ENCODE data around the gene QPCT. TPM values are rescaled to one million over a fixed set of nuclear protein-coding genes. Genes with fewer than 3 reads are reported as not detected.

The QPCT gene
- total RNA-seq, 3 donors from 2014 or later (not counting 1 experiment from before 2014, with no cell fraction given): 0.38 to 2.1 (median 2.1) TPM

- Mint-ChIP-seq H3K4me1 (peaks cover 4 to 7% of the 10 kb centered on the region in 2 donors), H3K36me3 (no peaks in the 10 kb centered on the region), H3K27ac (no peak overlapping the region), H3K27me3 (ENCODE audit: low read depth in 2 of 2) (peaks cover 22 to 43% of the 10 kb centered on the region in 2 donors), H3K9me3 (no peaks in the 10 kb centered on the region), H3K4me3 (no peak overlapping the region)
- H3K36me3 ChIP-seq (ENCODE audit: control insufficient read depth, insufficient read depth, low read length): no peaks in the 10 kb centered on the region
- no peaks in the 10 kb centered on the region for H3K9me3 ChIP-seq (ENCODE audit: control insufficient read depth, insufficient read depth, low read length)
- intact Hi-C loops (cut with micrococcal nuclease): no loop called here
- ATAC-seq (no peak), DNase-seq (no peak)
- H3K4me3 ChIP-seq (ENCODE audit: low read length): no peak overlapping the region
- 34% methylated on average over 3 of the region's 3 CpGs for WGBS (ENCODE audit: insufficient coverage)
- peaks cover 4% of the 10 kb centered on the region for H3K27me3 ChIP-seq (ENCODE audit: control insufficient read depth, insufficient read depth, low read length)
- TF ChIP-seq, protein P1, sequence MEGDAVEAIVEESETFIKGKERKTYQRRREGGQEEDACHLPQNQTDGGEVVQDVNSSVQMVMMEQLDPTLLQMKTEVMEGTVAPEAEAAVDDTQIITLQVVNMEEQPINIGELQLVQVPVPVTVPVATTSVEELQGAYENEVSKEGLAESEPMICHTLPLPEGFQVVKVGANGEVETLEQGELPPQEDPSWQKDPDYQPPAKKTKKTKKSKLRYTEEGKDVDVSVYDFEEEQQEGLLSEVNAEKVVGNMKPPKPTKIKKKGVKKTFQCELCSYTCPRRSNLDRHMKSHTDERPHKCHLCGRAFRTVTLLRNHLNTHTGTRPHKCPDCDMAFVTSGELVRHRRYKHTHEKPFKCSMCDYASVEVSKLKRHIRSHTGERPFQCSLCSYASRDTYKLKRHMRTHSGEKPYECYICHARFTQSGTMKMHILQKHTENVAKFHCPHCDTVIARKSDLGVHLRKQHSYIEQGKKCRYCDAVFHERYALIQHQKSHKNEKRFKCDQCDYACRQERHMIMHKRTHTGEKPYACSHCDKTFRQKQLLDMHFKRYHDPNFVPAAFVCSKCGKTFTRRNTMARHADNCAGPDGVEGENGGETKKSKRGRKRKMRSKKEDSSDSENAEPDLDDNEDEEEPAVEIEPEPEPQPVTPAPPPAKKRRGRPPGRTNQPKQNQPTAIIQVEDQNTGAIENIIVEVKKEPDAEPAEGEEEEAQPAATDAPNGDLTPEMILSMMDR (IDR thresholded peaks at IDR 0.05): no peak
- no peak overlapping the region for H3K27ac ChIP-seq (ENCODE audit: low read length)
- peaks cover 16% of the 10 kb centered on the region for H3K4me1 ChIP-seq (ENCODE audit: control insufficient read depth, insufficient read depth, low read length)
Observed at GRCh38 chr2:37349231-37349860, 4.9 kb downstream of the QPCT start.

DNA sequence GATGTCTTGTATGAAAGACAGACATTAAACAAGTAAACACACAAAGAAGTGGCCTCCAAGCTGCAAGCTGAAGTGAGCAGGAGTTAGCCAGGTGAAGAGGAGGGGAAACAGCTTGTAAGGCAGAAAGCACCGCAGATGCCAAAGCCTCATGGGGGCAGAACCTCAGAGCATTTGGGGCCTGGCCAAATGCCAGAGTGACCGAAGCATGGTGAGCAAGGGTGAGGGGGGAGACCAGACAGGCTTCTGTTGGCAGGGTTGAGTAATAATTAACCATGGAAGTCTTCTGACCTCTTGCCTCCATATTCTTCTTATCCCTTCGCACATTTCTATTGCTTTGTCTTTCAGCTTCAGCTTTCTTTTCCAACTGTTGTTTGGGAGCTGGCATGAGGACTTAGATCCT is 5.6 kb downstream of the QPCT start:
- DNase-seq (no peak), ATAC-seq (no peak)
- Histone ChIP-seq H3K27ac (ENCODE audit: low read length) (no peak overlapping the region), H3K27me3 (ENCODE audit: control insufficient read depth, insufficient read depth, low read length) (peaks cover 2% of the 10 kb centered on the region), H3K36me3 (ENCODE audit: control insufficient read depth, insufficient read depth, low read length) (no peaks in the 10 kb centered on the region), H3K4me3 (ENCODE audit: low read length) (no peak overlapping the region), H3K4me1 (ENCODE audit: control insufficient read depth, insufficient read depth, low read length) (peaks cover 9% of the 10 kb centered on the region), H3K9me3 (ENCODE audit: control insufficient read depth, insufficient read depth, low read length) (no peaks in the 10 kb centered on the region)
- Mint-ChIP-seq H3K27ac (no peak overlapping the region), H3K9me3 (no peaks in the 10 kb centered on the region), H3K4me1 (peaks cover 0 to 3% of the 10 kb centered on the region in 2 donors), H3K36me3 (no peaks in the 10 kb centered on the region), H3K4me3 (no peak overlapping the region), H3K27me3 (ENCODE audit: low read depth in 2 of 2) (peaks cover 24 to 43% of the 10 kb centered on the region in 2 donors)
- intact Hi-C loops (cut with micrococcal nuclease): no loop called here
- TF ChIP-seq, protein P1 (IDR thresholded peaks at IDR 0.05): no peak
- WGBS (ENCODE audit: insufficient coverage): 49% methylated on average over 3 of the region's 3 CpGs

DNA sequence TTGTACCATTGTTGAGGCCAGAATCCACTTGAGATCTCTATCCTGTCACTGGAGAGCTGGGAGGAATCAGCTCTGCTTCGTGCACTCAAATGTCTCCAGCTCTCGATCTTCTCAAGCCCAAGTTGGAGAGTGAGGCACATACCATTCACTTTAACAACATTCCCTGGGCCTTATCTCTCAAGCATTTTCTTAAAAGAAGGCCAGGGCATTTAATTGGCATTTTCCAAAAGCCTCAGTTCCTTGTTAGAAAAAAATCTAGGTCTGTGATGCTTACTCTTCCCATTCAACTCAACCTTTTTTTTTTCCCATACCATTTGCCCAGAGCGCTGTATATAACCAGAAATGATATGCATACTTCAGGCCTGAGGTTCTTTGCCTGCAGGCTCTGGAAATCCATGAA is 10.1 kb downstream of the QPCT start:
- intact Hi-C loops (cut with micrococcal nuclease): no loop called here
- Mint-ChIP-seq H3K4me3 (no peak overlapping the region), H3K36me3 (no peaks in the 10 kb centered on the region), H3K27ac (no peak overlapping the region), H3K4me1 (peaks cover 0 to 3% of the 10 kb centered on the region in 2 donors), H3K9me3 (no peaks in the 10 kb centered on the region), H3K27me3 (ENCODE audit: low read depth in 2 of 2) (peaks cover 24 to 53% of the 10 kb centered on the region in 2 donors)
- Histone ChIP-seq H3K27ac (ENCODE audit: low read length) (no peak overlapping the region), H3K4me1 (ENCODE audit: control insufficient read depth, insufficient read depth, low read length) (peaks cover 5% of the 10 kb centered on the region), H3K27me3 (ENCODE audit: control insufficient read depth, insufficient read depth, low read length) (peaks cover 6% of the 10 kb centered on the region), H3K36me3 (ENCODE audit: control insufficient read depth, insufficient read depth, low read length) (no peaks in the 10 kb centered on the region), H3K9me3 (ENCODE audit: control insufficient read depth, insufficient read depth, low read length) (no peaks in the 10 kb centered on the region), H3K4me3 (ENCODE audit: low read length) (no peak overlapping the region)
- no peak for ATAC-seq
- WGBS (ENCODE audit: insufficient coverage): 94% methylated on average over 3 of the region's 3 CpGs
- TF ChIP-seq, protein P1 (IDR thresholded peaks at IDR 0.05): no peak
- no peak for DNase-seq

DNA sequence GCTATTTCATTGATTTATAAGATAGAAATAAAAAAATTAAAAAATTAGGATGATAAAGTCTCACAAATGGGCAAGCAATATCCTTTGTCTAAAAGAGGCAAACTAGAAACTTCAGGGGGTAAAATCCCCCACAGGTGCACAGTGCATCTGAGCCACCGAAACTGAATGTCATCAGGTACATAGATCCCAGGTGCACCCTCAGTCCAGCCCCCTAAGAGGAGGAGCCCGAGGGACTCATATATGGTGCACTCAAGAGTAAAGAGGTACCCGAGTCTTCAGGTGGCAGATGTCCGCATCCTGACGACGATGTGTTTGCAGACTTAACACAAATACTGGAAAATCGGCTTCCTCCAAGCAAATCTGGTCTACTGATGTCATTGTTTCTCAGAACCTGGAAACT is 11.3 kb downstream of the QPCT start:
- Mint-ChIP-seq H3K4me3 (no peak overlapping the region), H3K27ac (no peak overlapping the region), H3K9me3 (no peaks in the 10 kb centered on the region), H3K36me3 (no peaks in the 10 kb centered on the region), H3K27me3 (ENCODE audit: low read depth in 2 of 2) (peaks cover 24 to 55% of the 10 kb centered on the region in 2 donors), H3K4me1 (no peaks in the 10 kb centered on the region)
- peaks cover 6% of the 10 kb centered on the region for H3K27me3 ChIP-seq (ENCODE audit: control insufficient read depth, insufficient read depth, low read length)
- no peak overlapping the region for H3K27ac ChIP-seq (ENCODE audit: low read length)
- TF ChIP-seq, protein P1 (IDR thresholded peaks at IDR 0.05): no peak
- ATAC-seq (no peak), DNase-seq (no peak)
- no peaks in the 10 kb centered on the region for H3K36me3 ChIP-seq (ENCODE audit: control insufficient read depth, insufficient read depth, low read length)
- H3K4me1 ChIP-seq (ENCODE audit: control insufficient read depth, insufficient read depth, low read length): no peaks in the 10 kb centered on the region
- 90% methylated on average over 7 of the region's 7 CpGs for WGBS (ENCODE audit: insufficient coverage)
- H3K4me3 ChIP-seq (ENCODE audit: low read length): no peak overlapping the region
- intact Hi-C loops (cut with micrococcal nuclease): no loop called here
- no peaks in the 10 kb centered on the region for H3K9me3 ChIP-seq (ENCODE audit: control insufficient read depth, insufficient read depth, low read length)
